ENCODE results near the gene CD274.

CD274 gene

DNA sequence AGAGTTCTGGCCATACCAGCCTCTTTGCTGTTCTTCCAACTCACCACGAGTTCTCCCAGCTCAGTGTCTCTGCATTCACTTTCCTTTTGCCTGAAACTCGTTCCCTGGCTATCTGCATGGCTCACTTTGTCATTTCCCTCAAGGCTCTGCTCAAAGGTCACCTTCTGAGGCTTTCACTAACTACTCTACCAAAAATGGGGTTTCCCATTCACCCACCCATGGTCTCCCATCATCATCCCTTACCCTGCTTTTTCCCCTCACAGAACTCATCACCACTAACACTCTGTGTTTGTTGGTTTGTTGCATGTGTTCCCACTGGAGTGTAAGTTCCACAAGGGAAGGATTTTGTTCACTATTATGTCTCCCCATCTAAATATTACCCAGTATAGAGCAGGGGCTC, 29.2 kb upstream of the CD274 start:
- in situ Hi-C loops (cut with MboI; ENCODE audit: low pct_unique_long_range_greater_than_20kb, low sequenced_read_pairs, unreplicated experiment), result loop anchor here (10.0 kb wide), 1 partner anchor 236 kb away; the partner anchor contains the start of gene INSL6
- TF ChIP-seq CTCF (IDR thresholded peaks at IDR 0.05; ENCODE audit: extremely low read depth, insufficient read depth, missing control alignments), result no peak
- no peak for DNase-seq (ENCODE audit: low spot score)

DNA sequence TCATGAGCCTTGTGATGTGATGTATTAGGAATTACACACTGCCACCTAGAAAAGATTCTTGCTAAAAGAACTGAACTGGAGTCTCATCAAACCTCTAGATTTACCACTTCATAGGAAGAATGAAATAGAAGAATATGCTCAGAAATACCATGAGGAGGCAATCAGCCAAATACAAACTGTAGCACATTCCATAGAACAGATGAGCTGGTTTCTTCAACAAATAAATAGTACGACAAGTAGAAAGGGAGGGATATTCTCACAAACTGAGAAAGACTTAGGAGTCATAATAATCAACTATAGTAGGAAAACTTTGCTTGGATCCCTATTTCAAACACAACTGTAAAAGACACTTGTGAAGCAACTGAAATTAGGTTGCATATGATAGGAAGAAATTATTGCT, 28.1 kb upstream of the CD274 start:
- in situ Hi-C loops (cut with MboI; ENCODE audit: low pct_unique_long_range_greater_than_20kb, low sequenced_read_pairs, unreplicated experiment), result loop anchor here (10.0 kb wide), 1 partner anchor 237 kb away; the partner anchor contains the start of gene INSL6
- DNase-seq (ENCODE audit: low spot score), result no peak
- TF ChIP-seq CTCF (IDR thresholded peaks at IDR 0.05; ENCODE audit: extremely low read depth, insufficient read depth, missing control alignments), result no peak

DNA sequence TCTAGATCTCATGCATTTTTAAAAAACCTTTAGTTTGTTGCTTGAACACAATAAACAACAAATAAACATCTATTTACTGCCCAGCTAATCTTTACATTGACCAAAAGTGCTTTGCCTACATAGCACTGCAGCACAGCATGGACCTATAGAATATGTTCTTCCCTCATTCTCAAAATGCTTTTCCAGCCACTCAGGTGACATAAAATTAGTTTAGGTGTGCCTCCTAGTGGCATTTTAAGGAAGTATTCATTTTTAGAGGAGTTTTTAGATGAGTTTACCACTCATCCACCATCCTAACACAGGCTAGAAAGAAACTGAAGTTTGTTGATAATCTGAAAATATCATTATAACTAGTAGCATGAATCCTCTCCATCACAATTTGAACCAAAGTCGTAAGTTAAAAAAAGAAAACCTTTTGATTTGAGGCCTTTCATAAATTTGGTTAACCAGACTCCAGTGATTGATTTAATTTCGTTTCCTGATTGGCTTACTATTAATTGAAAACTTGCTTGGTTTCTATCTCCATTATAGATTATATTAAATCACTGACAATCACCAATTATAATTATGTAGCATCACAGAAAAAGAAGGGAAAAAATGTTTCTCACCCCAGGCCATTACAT, 25.2 kb upstream of the CD274 start:
- TF ChIP-seq CTCF (IDR thresholded peaks at IDR 0.05; ENCODE audit: extremely low read depth, insufficient read depth, missing control alignments), result peak; percentile 50
- peak; percentile 45 for DNase-seq (ENCODE audit: low spot score)
- in situ Hi-C loops (cut with MboI; ENCODE audit: low pct_unique_long_range_greater_than_20kb, low sequenced_read_pairs, unreplicated experiment), result loop anchor here (10.0 to 25.0 kb wide), 2 partner anchors 240 to 438 kb away; partner anchors contain the start of genes INSL6 and JAK2

GRCh38 chr9:5427005-5427404, 23.3 kb upstream of the CD274 start:
- no peak for DNase-seq (ENCODE audit: low spot score)
- TF ChIP-seq CTCF (IDR thresholded peaks at IDR 0.05; ENCODE audit: extremely low read depth, insufficient read depth, missing control alignments), result no peak
- in situ Hi-C loops (cut with MboI; ENCODE audit: low pct_unique_long_range_greater_than_20kb, low sequenced_read_pairs, unreplicated experiment), result loop anchor here (10.0 to 25.0 kb wide), 2 partner anchors 242 to 440 kb away; partner anchors contain the start of genes INSL6 and JAK2

DNA sequence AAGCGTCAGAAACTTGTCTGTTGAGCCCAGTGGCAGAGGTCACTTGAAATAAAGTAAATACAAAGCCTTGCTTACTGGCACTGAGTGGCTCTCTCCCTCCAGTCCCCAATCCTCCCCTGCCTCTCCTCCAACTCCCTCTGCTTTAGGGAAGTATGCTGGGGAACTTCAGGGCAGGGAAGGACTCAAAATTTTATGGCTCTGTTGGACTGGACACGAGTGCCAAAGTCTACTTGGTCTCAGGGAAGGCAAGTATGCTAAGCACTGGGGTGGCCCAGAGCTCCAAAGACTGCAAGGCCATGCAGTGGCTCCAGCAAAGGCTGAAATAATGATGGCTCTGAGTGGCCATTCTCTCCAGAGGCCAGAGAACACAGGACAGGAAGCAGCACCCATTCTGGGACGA, 22.2 kb upstream of the CD274 start:
- in situ Hi-C loops (cut with MboI; ENCODE audit: low pct_unique_long_range_greater_than_20kb, low sequenced_read_pairs, unreplicated experiment), result loop anchor here (10.0 to 25.0 kb wide), 2 partner anchors 243 to 441 kb away; partner anchors contain the start of genes INSL6 and JAK2
- DNase-seq (ENCODE audit: low spot score), result no peak
- TF ChIP-seq CTCF (IDR thresholded peaks at IDR 0.05; ENCODE audit: extremely low read depth, insufficient read depth, missing control alignments), result no peak

DNA sequence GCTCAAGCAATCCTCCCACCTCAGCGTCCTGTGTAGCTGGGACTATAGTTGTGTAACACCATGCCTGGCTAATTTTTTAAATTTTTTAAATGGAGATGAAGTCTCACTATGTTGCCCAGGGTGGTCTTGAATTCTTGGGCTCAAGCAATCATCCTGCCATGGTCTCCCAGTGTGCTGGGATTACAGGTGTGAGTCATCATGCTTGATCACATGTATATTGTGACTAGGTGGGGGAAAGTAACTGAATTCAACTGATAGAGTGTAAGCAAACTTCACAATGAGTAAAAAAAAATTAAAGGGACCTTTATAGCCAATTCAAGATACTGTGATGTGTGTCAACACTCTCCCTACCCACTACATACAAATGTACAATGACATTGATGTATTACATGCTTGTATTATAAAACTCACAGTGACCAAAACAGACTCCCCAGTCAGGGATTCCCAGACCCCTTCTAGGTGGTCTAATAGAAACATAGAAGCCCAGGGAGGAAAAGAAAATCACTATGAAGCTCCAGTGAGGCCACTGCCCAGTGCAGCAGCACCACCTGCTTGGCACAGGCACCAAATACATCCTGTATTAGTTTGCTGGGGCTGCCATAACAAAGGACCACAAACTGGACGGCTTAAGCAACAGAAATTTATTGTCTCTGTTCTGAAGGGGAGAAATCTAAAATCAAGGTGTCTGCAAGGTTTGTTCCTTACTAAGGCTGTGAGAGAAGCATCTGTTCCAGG, 21.4 kb upstream of the CD274 start:
- in situ Hi-C loops (cut with MboI; ENCODE audit: low pct_unique_long_range_greater_than_20kb, low sequenced_read_pairs, unreplicated experiment), result loop anchor here (10.0 to 25.0 kb wide), 2 partner anchors 244 to 442 kb away; partner anchors contain the start of genes INSL6 and JAK2
- peak; percentile 26 for TF ChIP-seq CTCF (IDR thresholded peaks at IDR 0.05; ENCODE audit: extremely low read depth, insufficient read depth, missing control alignments)
- DNase-seq (ENCODE audit: low spot score), result no peak
